Activated T-cell treated with anti-CD3 and anti-CD28 coated beads, Interleukin-2, amount 50 U/mL, for 24 hours (primary cell): ENCODE data around the gene VARS2.
"Not testable (repeated sequence)": the region's sequence is repeated elsewhere in the genome, so short reads cannot be mapped to it uniquely, and the experiment has no call there.

Experiments
- DNase-seq: peaks from one replicate; pipeline ENCODE4 v3.0.0-alpha.2; 2020
- H3K27ac Mint-ChIP-seq: 2 replicates; pipeline ENCODE4 v1.8.0; 2020; ENCODE audit warnings: mild to moderate bottlenecking, mixed read lengths
- H3K27me3 Mint-ChIP-seq: 2 replicates; pipeline ENCODE4 v1.8.0; 2020; ENCODE audit warnings: mixed read lengths
- H3K36me3 Mint-ChIP-seq: 2 replicates; pipeline ENCODE4 v1.8.0; 2020; ENCODE audit warnings: low read depth, mixed read lengths
- H3K4me1 Mint-ChIP-seq: 2 replicates; pipeline ENCODE4 v1.8.0; 2020; ENCODE audit warnings: low read depth, mixed read lengths
- H3K4me3 Mint-ChIP-seq: 2 replicates; pipeline ENCODE4 v1.8.0; 2020; ENCODE audit warnings: mild to moderate bottlenecking, moderate library complexity, mixed read lengths
- H3K9me3 Mint-ChIP-seq: 2 replicates; pipeline ENCODE4 v1.8.0; 2020; ENCODE audit warnings: mixed read lengths

The VARS2 gene

GRCh38 chr6:30966154-30966553 is 52.1 kb downstream of the VARS2 start:
- H3K9me3 Mint-ChIP-seq: no peaks in the 10 kb centered on the region
- DNase-seq: no peak
- peaks cover 33% of the 10 kb centered on the region for H3K27me3 Mint-ChIP-seq
- peaks cover 8% of the 10 kb centered on the region for H3K4me1 Mint-ChIP-seq
- no peaks in the 10 kb centered on the region for H3K36me3 Mint-ChIP-seq
- H3K4me3 Mint-ChIP-seq: no peak overlapping the region
- no peak overlapping the region for H3K27ac Mint-ChIP-seq

- not testable (repeated sequence) for H3K4me1 Mint-ChIP-seq, H3K9me3 Mint-ChIP-seq, H3K4me3 Mint-ChIP-seq, DNase-seq, H3K36me3 Mint-ChIP-seq, H3K27ac Mint-ChIP-seq
- peaks cover 39% of the 10 kb centered on the region for H3K27me3 Mint-ChIP-seq
These were observed 55.1 kb downstream of the VARS2 start for GRCh38 chr6:30969171-30969570.

DNA sequence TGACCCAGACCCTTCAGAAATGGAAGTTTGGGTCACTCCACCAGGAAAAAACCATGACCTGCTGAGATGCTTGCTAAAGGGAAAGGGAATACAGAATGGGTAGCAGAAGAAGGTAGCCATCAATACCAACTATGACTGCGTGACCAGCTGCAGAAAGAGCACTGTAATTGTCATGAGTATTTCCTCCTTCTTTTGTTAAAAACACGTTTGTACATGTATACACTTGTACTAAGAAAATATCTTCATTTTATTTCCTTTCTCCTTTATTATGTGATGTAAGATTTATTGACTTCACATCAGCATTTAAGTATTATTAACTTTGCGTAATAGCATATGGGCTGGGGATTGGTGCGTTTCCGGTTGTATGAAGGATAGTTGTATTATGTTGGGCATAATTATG is 56.9 kb downstream of the VARS2 start:
- Mint-ChIP-seq H3K36me3 (no peaks in the 10 kb centered on the region), H3K4me1 (no peaks in the 10 kb centered on the region), H3K27me3 (peaks cover 25% of the 10 kb centered on the region), H3K4me3 (no peak overlapping the region), H3K27ac (no peak overlapping the region), H3K9me3 (no peaks in the 10 kb centered on the region)
- no peak for DNase-seq

- no peaks in the 10 kb centered on the region for H3K36me3 Mint-ChIP-seq
- no peak overlapping the region for H3K4me3 Mint-ChIP-seq
- H3K27me3 Mint-ChIP-seq: peaks cover 21% of the 10 kb centered on the region
These were observed 58.8 kb downstream of the VARS2 start for GRCh38 chr6:30972816-30973215.

GRCh38 chr6:30974490-30975252 is 60.6 kb downstream of the VARS2 start:
- Mint-ChIP-seq H3K9me3 (no peaks in the 10 kb centered on the region), H3K36me3 (no peaks in the 10 kb centered on the region), H3K27ac (no peak overlapping the region), H3K4me3 (no peak overlapping the region), H3K27me3 (peaks cover 22% of the 10 kb centered on the region), H3K4me1 (no peaks in the 10 kb centered on the region)
- DNase-seq: no peak

More at GRCh38 chr6:30972816-30973215, 58.8 kb downstream of the VARS2 start:
- Mint-ChIP-seq H3K27ac (no peak overlapping the region), H3K9me3 (no peaks in the 10 kb centered on the region), H3K4me1 (no peaks in the 10 kb centered on the region)
- DNase-seq: no peak
